GM12878 (cell line): ENCODE measurements around the gene UACA. TPM values are rescaled to one million over a fixed set of nuclear protein-coding genes. Genes with fewer than 3 reads are reported as not detected.

Experiments
- ATAC-seq: fragments of 200-7000 bp; cut with Tn5 transposase; 3 replicates; pipeline ENCODE4 v1.9.1; 2020; ENCODE audit warnings: mild to moderate bottlenecking, moderate library complexity
- BruUV-seq: library from RNA; stranded (reverse); fragments of 400-500 nt; replicated peaks from 2 replicates; lab custom pipeline; 2021; lab: Mats Ljungman, UMichigan
- CTCF ChIA-PET: fragments of 300-600 bp; sonication (Branson Sonifier 250); formaldehyde crosslinking; extraction: SDS; loops from one replicate; lab custom pipeline; 2021; ENCODE audit warnings: inconsistent platforms; lab: Yijun Ruan, JAX
- POLR2A ChIA-PET: fragments of 350-600 bp; formaldehyde crosslinking; extraction: SDS; loops from one replicate; lab custom pipeline; 2021; ENCODE audit warnings: inconsistent platforms; lab: Charles Lee
- RAD21 ChIA-PET: fragments of 300-600 bp; sonication (Branson Sonifier 250); formaldehyde crosslinking; loops from one replicate; lab custom pipeline; 2023; ENCODE audit warnings: antibody characterized with exemption; ENCODE audit not compliant: unreplicated experiment; lab: Charles Lee
- SMC1A ChIA-PET: fragments of 300-600 bp; sonication (Branson Sonifier 250); formaldehyde crosslinking; loops from one replicate; lab custom pipeline; 2023; ENCODE audit not compliant: unreplicated experiment, uncharacterized antibody; lab: Charles Lee
- DNase-seq: peaks from one replicate; pipeline ENCODE4 v3.0.0-alpha.2; 2011; ENCODE audit warnings: low read depth, low spot score
- FAIRE-seq: peaks from 3 replicates; lab custom pipeline; 2011; peaks lifted over from hg19 to GRCh38; lab: Jason Lieb, UNC
- H2AFZ ChIP-seq: 2 replicates; pipeline ENCODE4 v1.6.0; 2011; ENCODE audit warnings: low read depth, low read length, control low read depth; ENCODE audit not compliant: control insufficient read depth
- H3K27ac ChIP-seq: 2 replicates; pipeline ENCODE4 v1.5.1; 2011; ENCODE audit warnings: control low read depth; ENCODE audit not compliant: control insufficient read depth, insufficient read depth
- H3K27me3 ChIP-seq, 2 experiments: replicated peaks in 1 of 2; 2 replicates each; pipeline versions ENCODE4 v1.6.0 to v1.6.1; 2011; ENCODE audit warnings: low read length in 1 of 2; ENCODE audit not compliant: control insufficient read depth in 2 of 2, insufficient read depth in 2 of 2
- H3K36me3 ChIP-seq, 2 experiments: 2 replicates each; pipeline ENCODE4 v1.5.1; 2011; ENCODE audit warnings: low read length in 1 of 2; ENCODE audit not compliant: control insufficient read depth in 2 of 2, insufficient read depth in 2 of 2
- H3K4me1 ChIP-seq: 2 replicates; pipeline ENCODE4 v1.6.1; 2011; ENCODE audit warnings: mild to moderate bottlenecking, low read length, moderate library complexity, mixed read lengths; ENCODE audit not compliant: control insufficient read depth, insufficient read depth
- H3K4me2 ChIP-seq: 2 replicates; pipeline ENCODE4 v1.6.0; 2011; ENCODE audit warnings: control low read depth; ENCODE audit not compliant: control insufficient read depth, insufficient read depth
- H3K4me3 ChIP-seq: fragments of 200-600 bp; sonication (generic); 2 replicates; pipeline ENCODE4 v1.5.1; 2016
- H3K79me2 ChIP-seq: 2 replicates; pipeline ENCODE4 v1.6.0; 2011; ENCODE audit warnings: low read length; ENCODE audit not compliant: control insufficient read depth, insufficient read depth
- H3K9ac ChIP-seq: 2 replicates; pipeline ENCODE4 v1.8.0; 2011; ENCODE audit warnings: low read length, control low read depth, mixed read lengths; ENCODE audit not compliant: control insufficient read depth, insufficient read depth
- H3K9me3 ChIP-seq: replicated peaks from 3 replicates; pipeline ENCODE4 v1.5.1; 2011; ENCODE audit warnings: mild to moderate bottlenecking, low read length; ENCODE audit not compliant: control insufficient read depth, insufficient read depth
- H4K20me1 ChIP-seq: 2 replicates; pipeline ENCODE4 v1.6.0; 2011; ENCODE audit not compliant: control insufficient read depth, insufficient read depth
- ATF2 ChIP-seq: IDR thresholded peaks from 2 replicates; pipeline ENCODE4 v1.6.1; 2012; ENCODE audit warnings: low read length, inconsistent platforms
- CHD2 ChIP-seq: IDR thresholded peaks from 2 replicates; pipeline ENCODE4 v1.6.1; 2011; ENCODE audit warnings: low read depth, low read length, improper control_type of control experiment, borderline replicate concordance
- CHD4 ChIP-seq: fragments of 200-600 bp; sonication (generic); IDR thresholded peaks from 2 replicates; pipeline ENCODE4 v1.6.1; 2016; ENCODE audit warnings: mild to moderate bottlenecking
- CREB1 ChIP-seq: IDR thresholded peaks from 2 replicates; pipeline ENCODE4 v1.6.1; 2012; ENCODE audit warnings: low read depth, mild to moderate bottlenecking, inconsistent platforms
- EGR1 ChIP-seq, 2 experiments: IDR thresholded peaks; 1 replicate in 1 of 2; 2 replicates in 1 of 2; pipeline ENCODE4 v1.6.1; 2011 to 2012; ENCODE audit warnings: low read depth in 2 of 2, low read length in 2 of 2, borderline replicate concordance in 1 of 2, mild to moderate bottlenecking in 1 of 2, moderate library complexity in 1 of 2
- ETV6 ChIP-seq, 2 experiments: fragments of 450-650 bp in 1 of 2; IDR thresholded peaks in 1 of 2; conservative IDR thresholded peaks in 1 of 2; 2 replicates each; pipeline ENCODE4 v1.6.1; 2014; ENCODE audit warnings: antibody characterized with exemption in 1 of 2, borderline replicate concordance in 1 of 2, low read depth in 1 of 2, mild to moderate bottlenecking in 1 of 2, moderate library complexity in 1 of 2
- HCFC1 ChIP-seq: fragments of 150-350 bp; IDR thresholded peaks from 2 replicates; pipeline ENCODE4 v1.6.1; 2014; ENCODE audit warnings: low read length
- HDAC6 ChIP-seq: fragments of 200-600 bp; sonication (generic); IDR thresholded peaks from one replicate; pipeline ENCODE4 v1.8.0; 2017; ENCODE audit warnings: antibody characterized with exemption; ENCODE audit not compliant: unreplicated experiment
- MAX ChIP-seq: IDR thresholded peaks from 2 replicates; pipeline ENCODE4 v1.6.1; 2012; ENCODE audit warnings: low read depth, low read length, improper control_type of control experiment
- MEF2A ChIP-seq: IDR thresholded peaks from 2 replicates; pipeline ENCODE4 v1.6.1; 2011; ENCODE audit warnings: low read depth, mild to moderate bottlenecking, low read length, moderate library complexity; ENCODE audit not compliant: insufficient read depth
- NR2C2 ChIP-seq: IDR thresholded peaks from 2 replicates; pipeline ENCODE4 v1.6.1; 2011; ENCODE audit warnings: borderline replicate concordance, low read depth; ENCODE audit not compliant: control insufficient read depth, insufficient read length
- PAX5 ChIP-seq: IDR thresholded peaks from 2 replicates; pipeline ENCODE4 v1.6.1; 2011; ENCODE audit warnings: low read depth, low read length, borderline replicate concordance
- POLR2A ChIP-seq: IDR thresholded peaks from 2 replicates; pipeline ENCODE4 v1.6.1; 2011; ENCODE audit warnings: low read depth, mild to moderate bottlenecking, low read length
- RBBP5 ChIP-seq: fragments of 200-600 bp; sonication (generic); conservative IDR thresholded peaks from 2 replicates; pipeline ENCODE4 v1.6.1; 2016
- STAT1 ChIP-seq: fragments of 450-650 bp; conservative IDR thresholded peaks from 2 replicates; pipeline ENCODE4 v1.6.1; 2014; ENCODE audit warnings: antibody characterized with exemption, mild to moderate bottlenecking
- TARDBP ChIP-seq: IDR thresholded peaks from 2 replicates; pipeline ENCODE4 v1.6.1; 2016; ENCODE audit warnings: borderline replicate concordance
- ZBED1 ChIP-seq: IDR thresholded peaks from 2 replicates; pipeline ENCODE4 v1.6.1; 2016; ENCODE audit warnings: borderline replicate concordance
- ZNF24 ChIP-seq: fragments of 450-650 bp; IDR thresholded peaks from 2 replicates; pipeline ENCODE4 v1.6.1; 2017; ENCODE audit warnings: antibody characterized with exemption, mild to moderate bottlenecking
- WGBS: methylation state at CpG from one replicate; pipeline ENCODE4 v1.1.6; 2016; ENCODE audit warnings: low lambda C conversion rate; ENCODE audit not compliant: insufficient replicate concordance, insufficient coverage; ENCODE audit errors: missing lambda C conversion rate; 5-methylcytosine and 5-hydroxymethylcytosine counted together
- in situ Hi-C: fragments of 300-500 bp; cut with MboI; formaldehyde crosslinking; loops from 9 replicates; pipeline ENCODE4 v1.14.3; 2018; ENCODE audit warnings: mixed read lengths
- intact Hi-C: fragments of 100-400 bp; cut with micrococcal nuclease; formaldehyde crosslinking; loops from one replicate; pipeline ENCODE4 v1.14.2; 2022; ENCODE audit not compliant: unreplicated experiment
- polyA plus RNA-seq, 11 experiments: library from polyadenylated mRNA; depleted of rRNA in 4 of 11; unstranded in 6 of 11; stranded (reverse) in 5 of 11; fragments of >200 nt; fragmentation: Nextera tagmentation in 4 of 11; fragmentation: Illumina TruSeq in 1 of 11; extraction: Ambion mirVana in 4 of 11; extraction: Trizol in 1 of 11; gene quantifications; 1 replicate in 1 of 11; 2 replicates in 10 of 11; pipeline versions ENCODE4 v1.2.1 to v1.2.3, GENCODE V29; 2011 to 2016; ENCODE audit warnings: inconsistent platforms in 2 of 11, missing spikeins in 2 of 11, low read depth in 1 of 11
- total RNA-seq, 4 experiments: library from RNA; depleted of rRNA in 3 of 4; stranded (reverse); fragments of >200 nt in 3 of 4; fragmentation: Illumina TruSeq in 1 of 4; extraction: Trizol in 1 of 4; gene quantifications; 2 replicates each; pipeline versions ENCODE4 v1.2.1 to v1.2.3, GENCODE V29; 2013 to 2021
- TF ChIP-seq, protein P1 (sequence below): IDR thresholded peaks from 2 replicates; pipeline ENCODE4 v1.6.1; 2011; ENCODE audit warnings: borderline replicate concordance, low read depth, mild to moderate bottlenecking, moderate library complexity, mixed read lengths, low read length; ENCODE audit not compliant: insufficient read depth; ENCODE audit errors: extremely low read length
- TF ChIP-seq, protein P2 (sequence below): IDR thresholded peaks from 2 replicates; pipeline ENCODE4 v1.6.1; 2012; ENCODE audit warnings: mild to moderate bottlenecking, low read depth, low read length

The UACA gene
- total and polyA plus RNA-seq, 10 of the 15 experiments (the other 5 are each of a cell fraction or from before 2014, with no cell fraction given): 0.30 to 4.0 (median 2.0) TPM

DNA sequence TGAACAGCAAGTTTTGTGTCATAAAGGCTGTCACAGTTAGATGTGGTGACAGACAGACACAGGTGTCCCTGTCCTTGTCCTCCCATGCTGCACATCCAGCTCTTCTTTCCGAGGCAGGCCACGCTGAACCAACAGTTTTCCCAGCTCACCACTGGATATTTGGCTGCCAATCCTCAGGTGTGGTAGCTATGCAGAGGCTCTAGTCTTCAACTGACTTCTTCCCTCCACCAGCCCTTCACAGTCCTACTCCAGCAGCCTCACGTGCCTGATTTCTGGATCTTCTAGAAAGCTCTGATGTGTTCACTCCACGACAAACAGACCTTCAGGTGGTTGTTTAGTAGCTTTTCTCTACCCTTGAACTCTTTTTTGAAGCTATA lies 145.5 kb downstream of the UACA start:
- TF ChIP-seq ETV6 (conservative IDR thresholded peaks at IDR 0.05 in 1 of 2, IDR thresholded peaks at IDR 0.05 in 1 of 2; ENCODE audit: borderline replicate concordance in 1 of 2, low read depth in 1 of 2) (no peak), CHD2 (no peak), TARDBP (no peak), EGR1 (IDR thresholded peaks at IDR 0.05; ENCODE audit: borderline replicate concordance in 1 of 2, low read depth in 2 of 2, low read length in 2 of 2) (no peak), CREB1 (no peak), PAX5 (no peak), CHD4 (no peak), ATF2 (no peak), STAT1 (no peak), RBBP5 (no peak), HDAC6 (no peak), HCFC1 (no peak), ZBED1 (no peak), POLR2A (no peak), ZNF24 (no peak), NR2C2 (no peak), MAX (no peak), MEF2A (no peak)
- TF ChIP-seq, protein P1, sequence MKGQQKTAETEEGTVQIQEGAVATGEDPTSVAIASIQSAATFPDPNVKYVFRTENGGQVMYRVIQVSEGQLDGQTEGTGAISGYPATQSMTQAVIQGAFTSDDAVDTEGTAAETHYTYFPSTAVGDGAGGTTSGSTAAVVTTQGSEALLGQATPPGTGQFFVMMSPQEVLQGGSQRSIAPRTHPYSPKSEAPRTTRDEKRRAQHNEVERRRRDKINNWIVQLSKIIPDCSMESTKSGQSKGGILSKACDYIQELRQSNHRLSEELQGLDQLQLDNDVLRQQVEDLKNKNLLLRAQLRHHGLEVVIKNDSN: no peak
- TF ChIP-seq, protein P2, sequence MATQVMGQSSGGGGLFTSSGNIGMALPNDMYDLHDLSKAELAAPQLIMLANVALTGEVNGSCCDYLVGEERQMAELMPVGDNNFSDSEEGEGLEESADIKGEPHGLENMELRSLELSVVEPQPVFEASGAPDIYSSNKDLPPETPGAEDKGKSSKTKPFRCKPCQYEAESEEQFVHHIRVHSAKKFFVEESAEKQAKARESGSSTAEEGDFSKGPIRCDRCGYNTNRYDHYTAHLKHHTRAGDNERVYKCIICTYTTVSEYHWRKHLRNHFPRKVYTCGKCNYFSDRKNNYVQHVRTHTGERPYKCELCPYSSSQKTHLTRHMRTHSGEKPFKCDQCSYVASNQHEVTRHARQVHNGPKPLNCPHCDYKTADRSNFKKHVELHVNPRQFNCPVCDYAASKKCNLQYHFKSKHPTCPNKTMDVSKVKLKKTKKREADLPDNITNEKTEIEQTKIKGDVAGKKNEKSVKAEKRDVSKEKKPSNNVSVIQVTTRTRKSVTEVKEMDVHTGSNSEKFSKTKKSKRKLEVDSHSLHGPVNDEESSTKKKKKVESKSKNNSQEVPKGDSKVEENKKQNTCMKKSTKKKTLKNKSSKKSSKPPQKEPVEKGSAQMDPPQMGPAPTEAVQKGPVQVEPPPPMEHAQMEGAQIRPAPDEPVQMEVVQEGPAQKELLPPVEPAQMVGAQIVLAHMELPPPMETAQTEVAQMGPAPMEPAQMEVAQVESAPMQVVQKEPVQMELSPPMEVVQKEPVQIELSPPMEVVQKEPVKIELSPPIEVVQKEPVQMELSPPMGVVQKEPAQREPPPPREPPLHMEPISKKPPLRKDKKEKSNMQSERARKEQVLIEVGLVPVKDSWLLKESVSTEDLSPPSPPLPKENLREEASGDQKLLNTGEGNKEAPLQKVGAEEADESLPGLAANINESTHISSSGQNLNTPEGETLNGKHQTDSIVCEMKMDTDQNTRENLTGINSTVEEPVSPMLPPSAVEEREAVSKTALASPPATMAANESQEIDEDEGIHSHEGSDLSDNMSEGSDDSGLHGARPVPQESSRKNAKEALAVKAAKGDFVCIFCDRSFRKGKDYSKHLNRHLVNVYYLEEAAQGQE: no peak
- intact Hi-C loops: no loop called here
- H3K4me3 ChIP-seq: no peak overlapping the region
- H4K20me1 ChIP-seq: no peaks in the 10 kb centered on the region
- SMC1A ChIA-PET: interaction anchor here (0.6 kb wide), 1 partner anchor 36 kb away, joined by 6 read pairs; no protein-coding TSS in a partner anchor
- peaks cover 0 to 3% of the 10 kb centered on the region in 2 experiments; a peak in 1 of 4 replicates for H3K27me3 ChIP-seq
- FAIRE-seq (no peak), DNase-seq (no peak), ATAC-seq (no peak)
- no peak overlapping the region for H2AFZ ChIP-seq
- 23% methylated on average over 4 of the region's 4 CpGs for WGBS
- H3K36me3 ChIP-seq: no peaks in the 10 kb centered on the region
- in situ Hi-C loops: no loop called here
- H3K79me2 ChIP-seq: no peaks in the 10 kb centered on the region
- no peaks in the 10 kb centered on the region; the same call in 2 of the 3 replicates for H3K9me3 ChIP-seq
- POLR2A ChIA-PET: no interaction called here
- H3K9ac ChIP-seq: no peak overlapping the region
- H3K4me2 ChIP-seq: no peak overlapping the region
- RAD21 ChIA-PET: no interaction called here
- BruUV-seq: no TSS peak
- H3K27ac ChIP-seq: no peak overlapping the region
- CTCF ChIA-PET: no interaction called here
- no peaks in the 10 kb centered on the region for H3K4me1 ChIP-seq
